Central memory CD8-positive, alpha-beta T cell (primary cell): ENCODE data around the gene GRID1.

Experiments used
- ATAC-seq: fragments of 150-1000 bp; cut with Tn5 transposase; replicated peaks from 2 replicates; pipeline ENCODE4 v1.10.0; 2022; ENCODE audit warnings: mild to moderate bottlenecking, moderate FRiP score, moderate number of reproducible peaks; ENCODE audit not compliant: poor library complexity, severe bottlenecking; ENCODE audit errors: extremely low read depth
- DNase-seq, 2 donors: peaks; one replicate each; pipeline ENCODE4 v3.0.0; 2021; ENCODE audit warnings: low spot score in 2 of 2
- H3K27ac Mint-ChIP-seq: one replicate; pipeline ENCODE4 v1.8.0; 2022; ENCODE audit warnings: low read depth, mild to moderate bottlenecking, moderate library complexity, mixed read lengths
- H3K27me3 Mint-ChIP-seq: one replicate; pipeline ENCODE4 v1.8.0; 2022; ENCODE audit warnings: mixed read lengths
- H3K36me3 Mint-ChIP-seq: one replicate; pipeline ENCODE4 v1.8.0; 2022; ENCODE audit warnings: mild to moderate bottlenecking, moderate library complexity, mixed read lengths; ENCODE audit not compliant: insufficient read depth
- H3K4me1 Mint-ChIP-seq: one replicate; pipeline ENCODE4 v1.8.0; 2022; ENCODE audit warnings: mixed read lengths
- H3K4me3 Mint-ChIP-seq: one replicate; pipeline ENCODE4 v1.8.0; 2022; ENCODE audit warnings: mild to moderate bottlenecking, moderate library complexity, mixed read lengths
- H3K9me3 Mint-ChIP-seq: one replicate; pipeline ENCODE4 v1.8.0; 2022; ENCODE audit warnings: mixed read lengths

GRID1 gene

GRCh38 chr10:86372119-86372783, 5.7 kb upstream of the GRID1 start:
- ATAC-seq (no peak), DNase-seq (no peak)
- Mint-ChIP-seq H3K36me3 (no peaks in the 10 kb centered on the region), H3K27me3 (peaks cover 71% of the 10 kb centered on the region), H3K4me3 (no peak overlapping the region), H3K27ac (no peak overlapping the region), H3K4me1 (no peaks in the 10 kb centered on the region), H3K9me3 (no peaks in the 10 kb centered on the region)

GRCh38 chr10:86371691-86372090, 5.1 kb upstream of the GRID1 start:
- Mint-ChIP-seq H3K4me3 (no peak overlapping the region), H3K9me3 (no peaks in the 10 kb centered on the region), H3K36me3 (no peaks in the 10 kb centered on the region), H3K27ac (no peak overlapping the region), H3K27me3 (peaks cover 71% of the 10 kb centered on the region), H3K4me1 (no peaks in the 10 kb centered on the region)
- no peak for DNase-seq
- no peak for ATAC-seq

GRCh38 chr10:86371116-86371515, 4.5 kb upstream of the GRID1 start:
- H3K36me3 Mint-ChIP-seq = no peaks in the 10 kb centered on the region
- ATAC-seq = no peak
- H3K27me3 Mint-ChIP-seq = peaks cover 71% of the 10 kb centered on the region

GRCh38 chr10:86370006-86370585, 3.5 kb upstream of the GRID1 start:
- DNase-seq (no peak), ATAC-seq (no peak)
- peaks cover 81% of the 10 kb centered on the region for H3K27me3 Mint-ChIP-seq

More at GRCh38 chr10:86371116-86371515, 4.5 kb upstream of the GRID1 start:
- Mint-ChIP-seq H3K4me3 (no peak overlapping the region), H3K27ac (no peak overlapping the region), H3K9me3 (no peaks in the 10 kb centered on the region), H3K4me1 (no peaks in the 10 kb centered on the region)
- no peak for DNase-seq

GRCh38 chr10:86368987-86369386, 2.4 kb upstream of the GRID1 start:
- Mint-ChIP-seq H3K4me3 (no peak overlapping the region), H3K4me1 (peaks cover 10% of the 10 kb centered on the region), H3K27me3 (peaks cover 84% of the 10 kb centered on the region), H3K9me3 (no peaks in the 10 kb centered on the region), H3K36me3 (no peaks in the 10 kb centered on the region), H3K27ac (no peak overlapping the region)
- DNase-seq (no peak), ATAC-seq (no peak)

More at GRCh38 chr10:86370006-86370585, 3.5 kb upstream of the GRID1 start:
- no peak overlapping the region for H3K4me3 Mint-ChIP-seq
- H3K27ac Mint-ChIP-seq = no peak overlapping the region
- H3K36me3 Mint-ChIP-seq = no peaks in the 10 kb centered on the region
- no peaks in the 10 kb centered on the region for H3K9me3 Mint-ChIP-seq
- H3K4me1 Mint-ChIP-seq = peaks cover 6% of the 10 kb centered on the region

GRCh38 chr10:86368046-86368445, 1.5 kb upstream of the GRID1 start:
- Mint-ChIP-seq H3K4me3 (peak overlapping the region; percentile 10), H3K36me3 (no peaks in the 10 kb centered on the region), H3K9me3 (no peaks in the 10 kb centered on the region), H3K27ac (no peak overlapping the region), H3K4me1 (peaks cover 12% of the 10 kb centered on the region), H3K27me3 (peaks cover 81% of the 10 kb centered on the region)
- ATAC-seq = no peak
- DNase-seq = no peak

GRCh38 chr10:86367152-86367951, 757 bp upstream of the GRID1 start:
- Mint-ChIP-seq H3K9me3 (no peaks in the 10 kb centered on the region), H3K27me3 (peaks cover 81% of the 10 kb centered on the region), H3K36me3 (no peaks in the 10 kb centered on the region), H3K27ac (no peak overlapping the region), H3K4me1 (peaks cover 12% of the 10 kb centered on the region), H3K4me3 (peak overlapping the region; percentile 3)
- ATAC-seq = no peak
- DNase-seq = no peak

GRCh38 chr10:86366902-86367151, 232 bp upstream of the GRID1 start:
- no peak overlapping the region for H3K27ac Mint-ChIP-seq
- ATAC-seq (no peak), DNase-seq (no peak)
- H3K27me3 Mint-ChIP-seq = peaks cover 80% of the 10 kb centered on the region
- no peaks in the 10 kb centered on the region for H3K36me3 Mint-ChIP-seq
- H3K4me3 Mint-ChIP-seq = peak overlapping the region; percentile 3
- H3K9me3 Mint-ChIP-seq = no peaks in the 10 kb centered on the region
- peaks cover 12% of the 10 kb centered on the region for H3K4me1 Mint-ChIP-seq

- ATAC-seq (no peak), DNase-seq (no peak)
- H3K36me3 Mint-ChIP-seq = no peaks in the 10 kb centered on the region
- H3K27ac Mint-ChIP-seq = no peak overlapping the region
- peaks cover 70% of the 10 kb centered on the region for H3K27me3 Mint-ChIP-seq
- peak overlapping the region; percentile 25 for H3K4me3 Mint-ChIP-seq
- H3K4me1 Mint-ChIP-seq = peaks cover 12% of the 10 kb centered on the region
- no peaks in the 10 kb centered on the region for H3K9me3 Mint-ChIP-seq
These were observed 1.1 kb downstream of the GRID1 start for GRCh38 chr10:86365346-86366032.

- Mint-ChIP-seq H3K4me1 (peaks cover 12% of the 10 kb centered on the region), H3K36me3 (no peaks in the 10 kb centered on the region), H3K27ac (no peak overlapping the region), H3K4me3 (peak overlapping the region; percentile 4), H3K9me3 (no peaks in the 10 kb centered on the region), H3K27me3 (peaks cover 62% of the 10 kb centered on the region)
- DNase-seq (no peak), ATAC-seq (no peak)
These were observed 1.9 kb downstream of the GRID1 start for GRCh38 chr10:86364491-86365345.

- H3K4me1 Mint-ChIP-seq = peaks cover 12% of the 10 kb centered on the region
- H3K4me3 Mint-ChIP-seq = peak overlapping the region; percentile 4
- no peaks in the 10 kb centered on the region for H3K36me3 Mint-ChIP-seq
- H3K9me3 Mint-ChIP-seq = no peaks in the 10 kb centered on the region
- H3K27me3 Mint-ChIP-seq = peaks cover 54% of the 10 kb centered on the region
- no peak overlapping the region for H3K27ac Mint-ChIP-seq
- DNase-seq (no peak), ATAC-seq (peak; percentile 47)
These were observed 2.6 kb downstream of the GRID1 start for GRCh38 chr10:86363833-86364490.
